Measurements from ENCODE around the gene NCAM1. TPM values are rescaled to one million over a fixed set of nuclear protein-coding genes. Genes with fewer than 3 reads are reported as not detected.

Gene NCAM1
- total RNA-seq, 1 donor from 2014 or later = 84.7 TPM

DNA sequence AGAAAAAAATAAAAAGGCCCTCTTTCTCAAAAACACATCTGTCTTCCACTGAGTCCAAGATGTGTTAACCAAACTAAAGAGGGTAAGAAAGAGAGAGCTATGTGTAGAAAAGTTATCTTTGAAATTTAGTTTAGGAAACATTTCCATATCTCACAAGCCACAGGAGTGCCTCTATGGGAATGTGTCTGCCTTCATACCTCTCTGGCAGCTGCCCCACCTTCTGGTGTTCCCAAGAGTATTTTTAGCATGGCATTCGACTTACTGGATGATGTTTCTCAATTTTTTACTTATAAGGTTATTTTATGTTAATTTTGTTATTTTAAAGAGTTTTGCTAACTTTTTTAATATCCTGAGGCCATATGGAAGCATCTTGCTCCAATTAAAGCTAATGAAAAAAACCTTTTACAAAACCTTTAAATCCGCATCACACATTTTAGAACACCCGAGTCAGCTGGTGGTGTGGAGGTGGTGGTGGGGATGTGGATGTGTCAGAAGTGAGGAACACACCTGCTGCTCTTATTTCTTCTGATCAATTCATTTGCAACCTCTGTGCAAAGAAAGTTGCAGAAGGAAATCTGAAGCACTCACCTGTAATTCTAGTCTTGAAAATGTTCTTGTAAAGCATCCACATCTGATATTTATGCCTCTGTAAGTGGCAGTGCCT, 112.2 kb downstream of the NCAM1 start:
- intact Hi-C loops (cut with DNase I) = no loop called here
- no peak for ATAC-seq
- DNase-seq (ENCODE audit: low spot score) = no peak

DNA sequence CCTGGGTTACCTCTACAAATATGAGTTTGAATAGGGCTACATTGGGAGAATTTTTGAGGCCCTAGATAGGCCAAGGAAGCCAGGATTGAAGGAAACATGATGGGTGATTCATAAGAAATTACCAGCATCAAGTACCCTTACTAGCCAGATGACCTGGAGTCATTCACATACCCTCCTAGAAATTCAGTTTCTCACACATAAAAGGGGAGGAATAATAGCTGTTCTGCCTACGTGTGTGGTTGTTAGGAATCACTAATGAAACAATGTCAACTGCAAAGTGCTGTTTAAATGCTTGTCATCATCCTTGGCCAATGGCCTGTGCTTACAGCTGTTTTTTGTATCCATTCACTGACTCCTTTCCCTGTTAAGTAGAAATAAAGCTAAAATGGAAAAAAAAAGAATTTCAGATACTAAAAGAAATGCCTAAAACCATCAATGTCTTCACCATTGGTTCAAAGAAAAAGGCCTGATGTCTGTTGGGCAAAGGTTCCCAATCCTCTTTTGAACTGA, 114.4 kb downstream of the NCAM1 start:
- DNase-seq (ENCODE audit: low spot score) = no peak
- intact Hi-C loops (cut with DNase I) = no loop called here
- no peak for ATAC-seq

DNA sequence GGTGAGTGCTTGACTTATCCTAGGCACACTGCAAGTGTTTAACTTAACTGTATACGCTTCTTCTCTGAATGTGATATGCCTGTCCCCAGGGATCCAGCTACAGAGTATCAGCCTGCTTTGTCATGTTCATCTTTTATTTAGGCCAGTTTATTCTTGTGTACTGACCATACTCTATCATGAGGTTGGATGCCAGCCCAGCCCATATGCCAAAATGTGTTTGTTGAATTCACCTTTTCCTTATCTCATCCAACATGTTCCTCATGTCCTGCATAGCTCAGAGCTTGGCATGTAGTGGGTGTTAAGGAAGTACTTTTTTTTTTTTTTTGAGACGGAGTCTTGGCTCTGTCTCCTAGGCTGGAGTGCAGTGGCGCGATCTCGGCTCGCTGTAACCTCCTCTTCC, 116.2 kb downstream of the NCAM1 start:
- intact Hi-C loops (cut with DNase I) = no loop called here
- DNase-seq (ENCODE audit: low spot score) (no peak), ATAC-seq (no peak)

DNA sequence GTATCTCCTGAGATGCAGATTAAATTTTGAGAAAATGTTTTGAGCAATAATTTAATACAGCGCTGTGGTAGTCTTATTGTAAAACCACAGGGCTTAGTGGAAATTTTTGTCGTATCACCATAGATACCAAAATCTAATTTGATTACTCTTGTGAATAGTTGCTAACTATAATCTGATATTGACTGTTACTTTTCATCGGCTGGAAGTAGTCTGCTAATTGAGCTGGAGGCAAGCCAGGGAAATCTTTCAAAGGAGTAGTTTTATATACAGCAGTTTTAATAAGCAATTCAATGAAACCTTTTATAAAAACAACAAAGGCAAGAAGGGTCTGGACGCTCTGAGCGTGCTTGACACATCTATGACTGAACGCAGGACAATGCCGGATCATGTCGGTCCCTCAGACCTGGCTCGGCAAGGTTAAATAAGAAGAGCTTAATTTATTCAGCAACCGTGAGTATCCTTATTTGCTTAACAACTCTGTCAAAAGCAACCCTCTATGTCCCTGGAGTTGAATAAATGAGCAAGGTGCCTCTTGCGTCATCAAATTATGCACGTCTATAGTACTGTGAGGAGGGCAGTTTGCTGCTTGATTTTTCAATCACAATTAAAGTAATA, 121.2 kb downstream of the NCAM1 start:
- intact Hi-C loops (cut with DNase I) = no loop called here
- no peak for DNase-seq (ENCODE audit: low spot score)
- no peak for ATAC-seq

DNA sequence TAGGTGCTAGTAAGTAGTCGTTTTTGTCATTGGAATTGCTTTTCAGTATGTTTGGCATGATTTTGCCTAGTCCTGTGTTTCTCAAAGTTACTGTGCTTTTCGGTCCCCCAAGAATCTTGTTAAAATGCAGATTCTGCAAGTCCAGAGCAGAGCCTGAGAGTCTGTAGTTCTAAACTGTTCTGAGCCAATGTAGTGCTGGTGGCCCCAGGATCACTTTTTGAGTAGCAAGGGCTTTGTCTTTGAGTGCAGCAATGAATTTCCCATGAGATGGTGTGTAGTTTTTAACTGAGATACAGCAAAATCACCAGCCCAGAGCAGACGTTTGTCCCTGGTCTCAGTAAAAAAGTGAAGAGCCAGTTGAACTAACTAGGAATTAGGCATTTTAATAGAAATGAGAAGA, 122.4 kb downstream of the NCAM1 start:
- no peak for DNase-seq (ENCODE audit: low spot score)
- intact Hi-C loops (cut with DNase I) = no loop called here

DNA sequence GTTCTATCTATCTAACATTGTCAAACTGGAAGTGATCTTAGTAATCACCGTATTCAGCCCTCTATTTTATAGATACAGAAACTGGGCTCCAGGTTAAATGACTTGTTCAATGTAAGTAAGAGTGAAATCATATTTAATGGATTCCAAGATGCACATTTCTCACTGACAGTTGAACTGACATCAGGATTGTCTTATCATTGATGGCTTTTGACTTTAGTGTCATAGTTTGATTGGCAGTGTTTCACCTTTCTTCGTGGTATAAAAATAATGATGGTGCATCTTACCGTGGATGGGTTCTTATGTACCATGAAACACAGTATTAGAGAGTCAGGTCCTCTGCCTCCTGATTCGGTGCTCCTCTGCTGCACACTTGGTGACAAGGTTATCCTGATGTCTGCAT, 123.1 kb downstream of the NCAM1 start:
- no peak for DNase-seq (ENCODE audit: low spot score)
- no peak for ATAC-seq
- intact Hi-C loops (cut with DNase I) = no loop called here

More for the DNA sequence above, 122.4 kb downstream of the NCAM1 start:
- ATAC-seq = no peak

DNA sequence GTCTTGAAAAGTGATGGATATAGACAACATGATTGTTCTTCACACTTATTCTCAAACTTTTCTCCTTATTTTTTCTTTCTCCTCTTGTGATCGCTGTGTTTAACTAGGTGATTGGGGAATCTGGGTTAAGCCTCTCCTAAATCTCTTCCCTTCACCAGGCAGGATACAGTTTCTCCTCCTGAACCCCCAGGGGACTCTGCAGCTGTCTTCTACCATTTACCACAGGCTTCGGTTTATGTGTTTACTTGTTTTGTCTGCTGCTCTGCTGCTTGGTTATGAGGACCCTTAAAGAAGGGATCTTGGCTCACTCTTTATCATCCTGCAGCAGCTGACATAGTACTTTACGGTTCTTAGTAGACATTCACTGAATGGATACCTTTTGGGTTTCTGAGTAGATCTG, 124.2 kb downstream of the NCAM1 start:
- DNase-seq (ENCODE audit: low spot score) = no peak
- intact Hi-C loops (cut with DNase I) = no loop called here
- ATAC-seq = no peak

DNA sequence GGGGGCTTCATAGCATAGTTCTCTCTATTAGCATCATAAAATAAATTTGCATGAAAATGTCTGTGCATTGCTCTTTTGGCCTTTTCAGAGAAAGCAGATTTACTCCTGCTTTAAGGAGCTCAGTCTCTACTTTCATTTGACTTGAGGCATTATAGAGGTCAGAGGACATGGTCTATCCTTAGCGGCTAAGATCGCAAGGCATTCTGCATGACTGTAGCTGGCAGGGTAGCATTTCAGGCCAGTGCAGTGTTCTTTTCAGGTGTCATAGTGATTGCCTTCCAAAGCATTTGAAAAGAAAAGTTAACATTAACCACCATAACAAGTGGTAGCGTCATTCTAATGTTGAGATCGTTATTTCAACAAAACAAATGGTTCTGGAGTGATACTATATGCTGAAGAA, 126.5 kb downstream of the NCAM1 start:
- intact Hi-C loops (cut with DNase I) = no loop called here
- ATAC-seq (no peak), DNase-seq (ENCODE audit: low spot score) (no peak)

DNA sequence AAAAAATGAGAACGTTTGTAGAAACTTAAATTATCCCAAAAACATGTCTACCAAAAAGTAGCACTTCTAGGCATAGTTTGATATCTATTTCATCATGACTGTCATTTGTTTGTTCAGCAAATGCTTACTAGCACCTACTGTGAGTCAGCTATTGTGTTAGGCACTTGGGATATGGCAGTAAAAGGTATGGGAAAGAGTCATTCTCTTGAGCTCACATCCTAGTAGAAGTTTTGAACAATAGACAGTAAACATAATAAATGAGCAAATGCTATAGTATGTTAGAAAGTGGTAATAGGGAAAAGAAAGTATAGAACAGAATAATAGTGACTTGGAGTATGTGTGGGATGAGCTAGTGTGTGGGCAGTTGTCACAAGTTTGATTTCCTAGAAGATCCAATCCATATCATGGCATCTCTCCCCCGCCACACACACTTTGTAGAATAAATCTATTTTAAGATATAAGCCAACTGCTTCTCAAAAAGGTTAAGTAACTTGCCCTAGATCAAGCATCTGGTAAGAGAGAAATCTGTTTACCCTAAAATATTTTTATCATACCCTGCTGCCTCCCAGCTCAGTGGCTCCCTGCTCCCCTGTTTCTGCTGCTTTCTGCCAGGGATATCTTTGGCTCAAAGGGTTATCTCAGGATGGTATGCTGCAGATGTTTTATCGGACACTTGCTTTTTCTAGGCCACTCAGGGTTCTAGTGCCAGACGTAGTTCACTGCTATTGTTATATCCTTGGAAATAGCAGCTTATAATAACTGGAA, 129.7 kb downstream of the NCAM1 start:
- ATAC-seq = no peak
- DNase-seq (ENCODE audit: low spot score) = no peak
- intact Hi-C loops (cut with DNase I) = no loop called here

DNA sequence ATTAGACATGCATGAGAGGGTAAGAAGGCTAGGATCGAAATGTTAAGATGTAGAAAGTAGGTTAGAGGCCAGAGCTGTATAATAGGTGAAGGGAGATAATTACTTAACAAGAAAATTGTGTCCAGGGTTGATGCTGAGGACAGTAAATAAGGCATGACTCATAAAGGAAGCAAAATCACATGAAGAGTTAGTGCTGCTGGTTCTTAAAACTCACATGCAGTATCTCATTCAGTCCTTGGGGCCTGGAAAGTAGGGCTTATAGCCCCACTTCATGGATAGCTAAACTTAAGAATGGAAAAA, 130.2 kb downstream of the NCAM1 start:
- no peak for DNase-seq (ENCODE audit: low spot score)
- intact Hi-C loops (cut with DNase I) = no loop called here
- ATAC-seq = no peak

DNA sequence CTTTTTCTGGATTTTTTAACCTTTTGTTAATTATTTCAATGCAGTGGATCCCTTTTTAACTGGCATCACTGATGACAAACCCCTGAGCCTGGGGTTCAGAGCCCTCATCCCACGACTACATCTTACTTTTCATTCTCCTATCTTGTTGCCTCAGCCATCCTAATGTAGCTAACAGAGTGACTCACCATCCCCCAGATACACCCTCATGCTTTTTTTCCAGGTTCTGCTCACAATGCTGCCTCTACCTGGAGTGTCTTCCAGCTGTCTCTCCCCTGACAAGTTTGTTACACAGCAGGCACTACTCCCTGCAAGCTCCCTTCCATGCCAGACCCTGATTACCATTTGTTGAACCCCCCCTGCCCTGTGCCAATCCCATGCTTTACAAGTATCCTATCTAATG, 135.4 kb downstream of the NCAM1 start:
- intact Hi-C loops (cut with DNase I) = no loop called here
- DNase-seq (ENCODE audit: low spot score) (no peak), ATAC-seq (no peak)

DNA sequence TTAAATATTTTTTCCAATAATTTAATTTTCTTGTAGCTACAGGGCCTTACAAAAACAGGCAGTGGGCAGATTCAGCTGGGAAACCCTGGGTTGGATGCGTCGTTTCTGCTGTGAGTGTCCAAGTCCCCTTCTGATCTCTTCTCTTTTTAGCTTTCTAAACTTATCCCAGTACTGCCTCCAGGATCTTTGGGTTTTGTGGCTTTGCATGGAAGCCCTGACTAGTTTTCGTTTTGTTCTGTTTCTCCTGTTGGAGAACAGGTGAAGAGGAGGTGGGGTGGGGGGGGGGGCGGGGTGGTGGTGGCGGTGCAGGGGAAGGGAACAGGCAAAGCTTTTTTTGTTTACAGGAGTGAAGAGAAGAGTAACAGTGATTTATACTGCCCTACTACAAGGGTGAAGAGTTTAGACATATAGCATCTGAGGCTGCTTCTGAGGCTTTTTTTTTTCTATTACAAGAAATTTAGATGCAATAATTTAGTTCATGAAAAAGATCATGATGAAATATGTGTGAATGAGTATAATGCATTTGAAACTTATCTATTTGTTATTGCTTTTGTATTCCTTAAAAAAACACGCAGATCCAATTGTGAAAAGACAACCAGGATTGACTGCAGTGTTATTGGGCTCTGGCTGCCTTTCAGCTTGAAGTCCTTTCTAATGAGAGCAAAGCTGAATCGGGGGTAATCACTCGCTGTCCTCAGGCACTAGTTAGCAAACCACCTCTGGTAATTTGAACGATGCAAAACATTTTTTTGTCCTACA, 142.9 kb downstream of the NCAM1 start:
- DNase-seq (ENCODE audit: low spot score) = no peak
- no peak for ATAC-seq
- intact Hi-C loops (cut with DNase I) = no loop called here

DNA sequence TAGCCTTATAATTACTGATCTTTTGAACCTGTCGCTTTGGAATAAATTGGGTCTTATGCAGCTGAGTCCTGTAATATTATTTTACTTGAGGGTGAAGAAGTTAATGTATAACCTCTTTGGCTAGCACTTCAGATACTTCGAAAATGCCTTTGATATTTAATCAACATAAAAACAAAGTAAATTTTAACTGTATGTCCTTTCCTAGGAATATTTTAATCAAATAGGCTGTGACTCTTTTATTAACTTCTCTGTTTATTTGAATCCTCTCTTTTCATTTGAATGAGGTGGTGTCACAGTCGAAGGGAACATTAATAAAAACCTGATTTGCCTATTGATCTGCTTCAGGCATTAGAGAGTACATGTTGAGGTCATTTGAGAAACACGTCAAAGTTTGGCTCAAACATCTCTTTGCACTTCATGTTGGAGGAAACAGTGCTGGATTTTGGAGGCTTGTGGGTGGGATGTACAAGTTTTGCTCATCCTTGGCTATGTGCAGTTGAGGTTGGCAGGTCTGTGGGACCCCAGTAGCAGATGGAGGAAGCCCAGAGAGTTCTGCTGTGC, 143.6 kb downstream of the NCAM1 start:
- no peak for DNase-seq (ENCODE audit: low spot score)
- no peak for ATAC-seq
- intact Hi-C loops (cut with DNase I) = no loop called here

DNA sequence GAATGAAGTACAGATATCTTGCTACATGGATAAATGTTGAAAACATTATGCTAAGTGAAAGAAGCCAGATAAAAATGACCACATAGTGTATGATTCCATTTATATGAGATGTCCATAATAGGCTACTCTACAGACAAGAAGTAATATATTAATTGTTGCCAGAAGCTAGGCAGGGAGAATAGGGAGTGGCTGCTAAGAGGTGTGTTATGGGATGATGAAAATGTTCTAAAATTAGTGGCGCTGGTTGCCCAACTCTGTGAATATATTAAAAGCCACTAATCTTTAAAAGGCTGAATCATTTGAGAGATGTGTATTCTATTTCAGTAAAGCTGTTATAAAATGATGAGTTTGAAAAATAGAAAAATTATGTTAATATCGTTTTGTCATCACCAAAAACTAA, 144.4 kb downstream of the NCAM1 start:
- ATAC-seq (no peak), DNase-seq (ENCODE audit: low spot score) (no peak)
- intact Hi-C loops (cut with DNase I) = no loop called here

DNA sequence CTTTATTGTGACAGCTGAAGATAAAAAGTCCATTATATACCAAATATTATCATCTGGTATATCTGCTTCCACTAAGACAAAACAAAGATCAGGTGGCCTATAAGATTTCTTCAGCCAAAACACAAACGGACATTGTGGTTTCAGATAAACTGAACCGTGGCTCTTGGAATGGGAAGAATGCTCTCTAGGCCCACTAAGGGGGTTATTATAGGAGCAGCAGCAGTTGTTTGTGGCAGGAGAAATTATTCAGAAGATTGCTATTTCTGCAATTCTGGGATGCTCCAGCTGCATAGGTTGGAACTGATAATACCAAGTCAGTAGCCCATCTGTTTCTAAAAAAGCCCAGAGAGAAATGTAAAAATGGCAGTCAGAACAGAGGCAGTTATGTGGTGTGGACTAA, 145.3 kb downstream of the NCAM1 start:
- no peak for ATAC-seq
- intact Hi-C loops (cut with DNase I) = no loop called here
- no peak for DNase-seq (ENCODE audit: low spot score)

DNA sequence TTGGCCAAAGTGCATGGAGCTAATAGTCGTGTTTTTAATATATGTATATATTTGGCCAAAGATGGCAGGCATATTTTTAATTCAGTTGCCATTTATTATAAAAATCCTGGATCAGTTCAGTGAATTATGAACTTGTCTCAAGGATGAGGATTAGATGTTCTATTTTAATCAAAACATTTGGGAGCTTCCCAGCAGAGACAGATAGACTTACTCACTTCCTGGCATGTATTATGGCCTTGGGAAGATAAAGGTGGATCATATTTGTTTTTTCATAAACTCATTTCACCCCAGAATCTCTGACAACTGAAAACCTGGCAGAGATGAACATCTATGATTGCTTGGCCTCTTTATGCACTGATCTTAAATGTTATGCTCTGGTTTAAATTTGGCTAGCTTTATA, 148.8 kb downstream of the NCAM1 start:
- intact Hi-C loops (cut with DNase I) = no loop called here
- no peak for ATAC-seq

DNA sequence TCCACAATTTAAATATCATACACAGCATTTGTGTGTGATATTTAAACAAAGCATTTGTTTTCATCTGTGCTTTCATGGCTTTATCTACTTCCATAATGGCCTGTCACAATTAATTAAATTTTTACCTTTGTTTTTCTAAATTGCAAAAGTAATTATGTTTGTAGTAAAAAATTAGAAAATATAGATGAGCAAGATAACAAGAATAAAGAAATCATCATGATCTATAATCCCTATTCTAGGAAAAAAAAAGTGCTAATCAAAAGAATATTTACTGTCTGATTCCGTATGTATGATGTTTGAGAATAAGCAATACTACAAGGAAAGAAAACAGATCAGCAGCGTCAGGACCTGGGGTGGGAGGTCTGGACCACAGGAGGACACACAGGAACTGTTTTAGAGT, 149.9 kb downstream of the NCAM1 start:
- DNase-seq (ENCODE audit: low spot score) (no peak), ATAC-seq (no peak)
- intact Hi-C loops (cut with DNase I) = no loop called here

More for the DNA sequence above, 148.8 kb downstream of the NCAM1 start:
- DNase-seq (ENCODE audit: low spot score) = no peak

DNA sequence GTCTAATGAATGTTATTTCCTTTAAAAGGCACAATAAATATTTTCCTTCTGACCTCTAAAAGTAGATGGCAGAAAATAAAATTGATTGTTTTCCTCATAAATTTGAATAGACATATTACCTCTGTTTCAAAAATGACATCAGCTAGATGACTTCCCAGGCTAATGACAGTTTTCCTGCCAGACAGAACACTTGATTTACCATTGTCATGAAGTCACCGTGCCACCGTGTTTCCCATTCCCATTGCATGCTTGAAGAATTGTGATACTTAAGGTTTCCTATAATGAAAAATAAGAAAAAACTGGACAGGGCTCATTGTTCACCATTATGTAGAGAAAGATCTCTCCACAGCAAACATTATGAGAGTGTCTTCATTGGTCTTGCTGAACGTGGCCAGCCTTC, 151.1 kb downstream of the NCAM1 start:
- DNase-seq (ENCODE audit: low spot score) = no peak
- intact Hi-C loops (cut with DNase I) = no loop called here
- ATAC-seq = no peak
